ENCODE measurements around the gene MLKL.

The MLKL gene

GRCh38 chr16:74700438-74701225 lies at the start of gene MLKL:
Gene MLKL, minus strand, starts transcription at chr16:74700862. Its CDS starts 5,105 bp downstream, at chr16:74695757.
- TF ChIP-seq POLR2A (IDR thresholded peaks at IDR 0.05; ENCODE audit: extremely low read depth, insufficient read length): peak; percentile 57
- peak; percentile 74 for TF ChIP-seq MAX (IDR thresholded peaks at IDR 0.05; ENCODE audit: low read depth, low read length)
- TF ChIP-seq CTCF (IDR thresholded peaks at IDR 0.05; ENCODE audit: low read depth, low read length): no peak
- peak; percentile 77 for TF ChIP-seq MYC (IDR thresholded peaks at IDR 0.05; ENCODE audit: low read depth, low read length)
- DNase-seq (ENCODE audit: low read depth): peak; percentile 95
- H3K4me3 ChIP-seq (ENCODE audit: low read depth, low read length): peak within 1 kb of the TSS; percentile 85

GRCh38 chr16:74749291-74750055 lies 48.8 kb upstream of the MLKL start:
- H3K4me3 ChIP-seq (ENCODE audit: low read depth, low read length): no peak overlapping the region
- no peak for DNase-seq (ENCODE audit: low read depth)
- TF ChIP-seq MYC (IDR thresholded peaks at IDR 0.05; ENCODE audit: low read depth, low read length) (no peak), POLR2A (IDR thresholded peaks at IDR 0.05; ENCODE audit: extremely low read depth, insufficient read length) (no peak), CTCF (IDR thresholded peaks at IDR 0.05; ENCODE audit: low read depth, low read length) (no peak), MAX (IDR thresholded peaks at IDR 0.05; ENCODE audit: low read depth, low read length) (no peak)

- H3K4me3 ChIP-seq (ENCODE audit: low read depth, low read length): no peak overlapping the region
- TF ChIP-seq MYC (IDR thresholded peaks at IDR 0.05; ENCODE audit: low read depth, low read length) (no peak), MAX (IDR thresholded peaks at IDR 0.05; ENCODE audit: low read depth, low read length) (no peak), CTCF (IDR thresholded peaks at IDR 0.05; ENCODE audit: low read depth, low read length) (no peak), POLR2A (IDR thresholded peaks at IDR 0.05; ENCODE audit: extremely low read depth, insufficient read length) (no peak)
- no peak for DNase-seq (ENCODE audit: low read depth)
Observed at GRCh38 chr16:74748616-74749026, 48.0 kb upstream of the MLKL start.

- TF ChIP-seq CTCF (IDR thresholded peaks at IDR 0.05; ENCODE audit: low read depth, low read length): no peak
- no peak for TF ChIP-seq MAX (IDR thresholded peaks at IDR 0.05; ENCODE audit: low read depth, low read length)
- TF ChIP-seq MYC (IDR thresholded peaks at IDR 0.05; ENCODE audit: low read depth, low read length): no peak
- no peak for TF ChIP-seq POLR2A (IDR thresholded peaks at IDR 0.05; ENCODE audit: extremely low read depth, insufficient read length)
- no peak overlapping the region for H3K4me3 ChIP-seq (ENCODE audit: low read depth, low read length)
- no peak for DNase-seq (ENCODE audit: low read depth)
Observed at GRCh38 chr16:74747716-74748615, 47.3 kb upstream of the MLKL start.

GRCh38 chr16:74745926-74746325 lies 45.3 kb upstream of the MLKL start:
- no peak for TF ChIP-seq MAX (IDR thresholded peaks at IDR 0.05; ENCODE audit: low read depth, low read length)
- no peak for TF ChIP-seq MYC (IDR thresholded peaks at IDR 0.05; ENCODE audit: low read depth, low read length)
- TF ChIP-seq CTCF (IDR thresholded peaks at IDR 0.05; ENCODE audit: low read depth, low read length): no peak
- no peak for TF ChIP-seq POLR2A (IDR thresholded peaks at IDR 0.05; ENCODE audit: extremely low read depth, insufficient read length)
- DNase-seq (ENCODE audit: low read depth): no peak
- H3K4me3 ChIP-seq (ENCODE audit: low read depth, low read length): no peak overlapping the region

Data from NB4 (cell line).